ENCODE results near the gene GPR150.

GPR150 gene

DNA sequence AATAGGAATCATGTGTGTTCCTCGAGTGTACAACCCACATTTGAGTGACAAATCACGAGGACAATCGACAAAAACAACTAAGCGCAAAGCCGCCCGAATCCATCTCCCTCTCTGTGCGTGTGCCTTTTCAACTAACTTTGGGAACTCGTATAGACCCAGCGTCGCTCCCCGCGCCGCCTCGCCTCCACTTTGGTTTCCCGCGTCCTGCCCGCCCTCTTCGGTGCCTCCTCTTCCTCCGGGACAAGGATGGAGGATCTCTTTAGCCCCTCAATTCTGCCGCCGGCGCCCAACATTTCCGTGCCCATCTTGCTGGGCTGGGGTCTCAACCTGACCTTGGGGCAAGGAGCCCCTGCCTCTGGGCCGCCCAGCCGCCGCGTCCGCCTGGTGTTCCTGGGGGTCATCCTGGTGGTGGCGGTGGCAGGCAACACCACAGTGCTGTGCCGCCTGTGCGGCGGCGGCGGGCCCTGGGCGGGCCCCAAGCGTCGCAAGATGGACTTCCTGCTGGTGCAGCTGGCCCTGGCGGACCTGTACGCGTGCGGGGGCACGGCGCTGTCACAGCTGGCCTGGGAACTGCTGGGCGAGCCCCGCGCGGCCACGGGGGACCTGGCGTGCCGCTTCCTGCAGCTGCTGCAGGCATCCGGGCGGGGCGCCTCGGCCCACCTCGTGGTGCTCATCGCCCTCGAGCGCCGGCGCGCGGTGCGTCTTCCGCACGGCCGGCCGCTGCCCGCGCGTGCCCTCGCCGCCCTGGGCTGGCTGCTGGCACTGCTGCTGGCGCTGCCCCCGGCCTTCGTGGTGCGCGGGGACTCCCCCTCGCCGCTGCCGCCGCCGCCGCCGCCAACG is at the start of gene GPR150:
Gene GPR150 (plus strand): TSS at position 58 of the 840 bp plus-strand sequence. CDS start 189 bp downstream, at position 247.
- peak; percentile 45 for DNase-seq (ENCODE audit: low read depth)

DNA sequence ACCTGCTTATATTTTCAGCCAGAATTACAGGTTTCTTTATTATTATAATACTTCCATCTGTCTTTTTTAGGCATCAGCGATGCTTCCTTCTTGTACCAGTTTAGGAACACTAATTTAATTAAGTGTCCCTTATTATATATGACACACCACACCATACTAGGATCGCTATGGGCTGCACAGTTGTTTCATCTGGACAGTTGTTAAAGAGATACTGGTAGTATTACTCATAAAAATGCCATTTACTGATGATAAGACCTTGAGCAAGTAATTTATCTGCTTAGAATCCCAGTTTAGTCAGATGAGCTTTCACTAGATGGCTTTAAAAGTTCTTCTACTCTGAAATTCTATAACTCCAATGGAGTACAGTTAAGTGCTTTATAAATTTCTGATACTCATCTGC is 47.9 kb upstream of the GPR150 start:
- DNase-seq (ENCODE audit: low read depth) = no peak

DNA sequence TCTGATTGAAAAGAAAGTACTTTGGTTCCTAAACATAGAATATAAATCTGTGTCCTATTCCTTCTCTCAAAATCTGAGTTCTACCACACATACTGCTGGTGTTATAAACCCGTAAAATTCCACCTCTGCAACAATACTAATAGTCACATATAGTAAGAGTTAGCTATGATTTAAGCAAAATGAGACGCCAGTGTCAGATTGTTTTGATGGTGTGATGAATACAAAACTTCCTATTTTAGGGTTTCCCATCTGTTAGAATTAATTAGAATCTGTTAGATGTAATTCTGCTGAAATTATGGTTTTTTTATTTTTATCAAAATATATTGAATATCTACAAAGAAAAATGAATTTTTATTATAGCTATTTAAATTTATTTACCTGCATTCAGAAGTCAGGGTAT is 38.3 kb upstream of the GPR150 start:
- no peak for DNase-seq (ENCODE audit: low read depth)

DNA sequence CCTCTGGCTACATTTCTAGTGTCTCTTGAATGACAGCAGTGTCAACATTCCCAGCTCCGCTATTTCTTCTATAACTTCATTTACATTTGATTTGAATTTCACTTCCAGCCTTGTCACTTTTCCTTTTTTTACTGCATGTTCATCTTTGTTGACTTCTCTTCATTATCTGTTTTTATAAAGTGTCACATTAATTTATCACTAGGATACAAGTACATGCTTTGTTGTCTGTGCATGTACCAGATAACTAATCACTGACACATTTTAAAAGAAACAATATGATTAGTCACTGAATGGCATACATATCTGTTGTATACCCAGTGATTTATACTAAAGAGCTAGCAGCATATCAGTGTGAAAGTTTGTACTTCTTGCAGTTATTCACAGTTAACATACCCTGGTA is 35.9 kb upstream of the GPR150 start:
- DNase-seq (ENCODE audit: low read depth) = no peak

DNA sequence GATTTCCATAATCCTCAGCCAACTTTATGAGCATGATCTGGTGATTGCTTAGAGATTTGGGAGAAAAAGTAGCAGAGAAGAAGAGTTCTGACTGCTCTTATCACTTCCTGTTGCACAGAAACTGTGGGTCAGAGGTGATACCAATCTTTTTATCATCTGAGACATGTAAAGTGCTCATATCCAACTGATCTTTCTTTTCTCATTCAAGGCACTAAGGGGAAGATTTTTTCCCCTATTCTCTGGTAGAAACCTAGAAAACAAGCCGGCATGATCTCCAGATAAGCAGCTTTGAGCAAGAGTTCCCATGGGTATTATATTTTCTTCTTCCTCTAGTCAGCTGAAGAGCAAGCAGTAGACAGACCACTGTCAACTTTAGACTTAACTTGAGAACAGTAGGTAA is 29.0 kb upstream of the GPR150 start:
- no peak for DNase-seq (ENCODE audit: low read depth)

DNA sequence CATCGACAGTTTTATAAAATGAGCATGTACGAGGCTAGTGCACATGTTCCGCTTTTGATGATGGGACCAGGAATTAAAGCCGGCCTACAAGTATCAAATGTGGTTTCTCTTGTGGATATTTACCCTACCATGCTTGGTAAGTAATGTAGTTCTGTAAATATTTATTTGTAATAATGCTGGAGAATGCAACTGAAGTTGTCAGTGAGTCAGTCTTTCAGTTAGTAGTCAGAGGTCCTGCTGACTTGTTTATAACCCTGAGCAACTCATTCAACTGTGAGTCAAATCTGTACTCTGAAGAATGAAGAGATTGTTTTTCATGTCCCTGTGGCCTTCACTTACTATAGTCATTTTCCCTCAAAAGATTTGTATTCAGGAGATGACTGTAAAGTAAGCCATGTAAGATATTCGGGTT is 28.4 kb upstream of the GPR150 start:
- no peak for DNase-seq (ENCODE audit: low read depth)

DNA sequence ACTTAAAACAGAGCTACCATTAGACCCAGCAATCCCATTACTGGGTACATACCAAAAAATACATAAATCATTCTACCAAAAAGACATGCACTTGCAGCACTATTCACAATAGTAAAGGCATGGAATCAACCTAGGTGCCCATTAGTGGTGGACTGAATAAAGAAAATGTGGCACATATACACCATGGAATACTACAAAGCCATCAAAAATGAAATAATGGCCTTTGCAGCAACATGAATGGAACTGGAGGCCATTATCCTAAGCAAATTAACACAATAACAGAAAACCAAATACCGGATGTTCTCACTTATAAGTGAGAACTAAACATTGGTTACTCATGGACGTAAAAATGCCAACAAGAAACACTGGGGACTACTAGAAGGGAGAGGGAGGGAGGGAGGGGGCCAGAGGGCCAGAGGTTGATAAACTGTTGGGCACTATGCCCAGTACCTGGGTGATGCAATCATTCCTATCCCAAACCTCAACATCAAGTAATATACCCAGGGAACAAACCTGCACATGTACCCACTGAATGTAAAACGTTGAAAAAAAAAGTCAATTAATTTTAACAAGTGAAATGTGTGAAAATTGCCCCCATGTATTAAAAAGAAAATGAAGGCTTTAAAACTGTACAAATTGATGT is 24.5 kb upstream of the GPR150 start:
- DNase-seq (ENCODE audit: low read depth) = no peak

DNA sequence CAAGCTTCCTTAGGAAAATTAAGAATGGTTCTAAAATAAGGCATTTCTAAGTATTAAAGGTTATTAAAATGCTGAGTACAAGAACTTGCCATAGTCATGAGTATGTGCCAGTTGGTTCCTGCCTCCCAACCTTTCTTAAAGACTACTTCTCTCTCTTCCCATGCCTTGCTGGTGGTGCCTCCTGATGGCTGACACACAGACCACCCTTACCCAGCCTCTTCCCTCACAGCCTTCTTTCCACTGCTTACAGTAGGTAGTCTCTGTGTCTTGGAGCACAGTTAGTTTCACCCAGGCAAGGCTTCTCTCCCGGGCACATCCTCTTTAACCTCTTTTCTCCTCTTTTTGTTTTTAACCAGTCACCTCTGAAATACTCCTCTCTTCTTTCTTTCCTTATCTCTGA is 20.6 kb upstream of the GPR150 start:
- DNase-seq (ENCODE audit: low read depth) = no peak

DNA sequence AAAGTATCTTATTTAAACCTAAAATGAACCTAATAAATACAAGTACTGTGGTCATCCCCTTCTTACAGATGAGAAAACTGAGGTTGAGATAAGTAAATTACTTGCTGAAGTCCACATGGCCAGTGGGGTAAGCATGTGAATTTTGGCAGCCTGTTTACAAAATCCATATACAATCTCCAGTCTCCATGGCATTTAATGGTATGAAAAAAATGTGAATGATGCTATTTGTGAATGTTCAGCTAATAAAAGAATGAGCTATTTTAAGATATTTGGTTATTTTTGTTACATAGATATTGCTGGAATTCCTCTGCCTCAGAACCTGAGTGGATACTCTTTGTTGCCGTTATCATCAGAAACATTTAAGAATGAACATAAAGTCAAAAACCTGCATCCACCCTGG is 19.3 kb upstream of the GPR150 start:
- DNase-seq (ENCODE audit: low read depth) = no peak

DNA sequence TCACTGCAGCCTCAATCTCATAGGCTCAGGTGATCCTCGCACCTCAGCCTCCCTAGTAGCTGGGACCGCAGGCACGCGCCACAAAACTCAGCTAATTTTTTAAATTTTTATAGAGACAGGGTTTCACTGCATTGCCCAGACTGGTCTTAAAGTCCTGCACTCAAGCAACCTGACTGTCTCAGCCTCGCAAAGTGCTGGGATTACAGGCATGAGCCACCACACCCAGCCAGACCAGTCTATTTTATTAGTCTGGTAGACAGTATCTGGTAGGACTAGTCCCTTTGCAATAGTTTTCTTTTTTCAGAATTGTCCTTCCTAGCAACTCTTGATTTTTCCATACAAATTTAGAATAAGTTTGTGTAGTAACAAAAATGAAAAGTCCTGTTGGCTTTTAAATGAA is 14.1 kb upstream of the GPR150 start:
- no peak for DNase-seq (ENCODE audit: low read depth)

DNA sequence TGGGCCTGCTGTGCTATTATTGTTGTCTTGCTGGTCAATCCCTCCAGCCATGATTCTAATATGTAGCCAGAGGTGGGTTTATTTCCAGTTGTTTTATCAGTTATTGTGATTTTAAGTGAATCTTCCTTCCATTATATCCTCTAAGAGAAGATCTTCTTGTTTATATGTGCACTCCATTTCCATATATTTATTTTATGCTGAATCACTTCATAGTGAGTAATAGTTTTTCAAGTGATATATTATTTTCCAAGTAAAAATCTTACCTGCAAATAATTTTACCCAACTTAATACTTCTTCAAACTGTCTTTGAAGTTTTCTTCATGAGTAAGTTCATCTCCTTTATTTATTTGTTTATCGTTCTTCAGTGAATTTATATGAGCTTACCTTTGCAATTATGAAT is 13.5 kb upstream of the GPR150 start:
- DNase-seq (ENCODE audit: low read depth) = no peak

DNA sequence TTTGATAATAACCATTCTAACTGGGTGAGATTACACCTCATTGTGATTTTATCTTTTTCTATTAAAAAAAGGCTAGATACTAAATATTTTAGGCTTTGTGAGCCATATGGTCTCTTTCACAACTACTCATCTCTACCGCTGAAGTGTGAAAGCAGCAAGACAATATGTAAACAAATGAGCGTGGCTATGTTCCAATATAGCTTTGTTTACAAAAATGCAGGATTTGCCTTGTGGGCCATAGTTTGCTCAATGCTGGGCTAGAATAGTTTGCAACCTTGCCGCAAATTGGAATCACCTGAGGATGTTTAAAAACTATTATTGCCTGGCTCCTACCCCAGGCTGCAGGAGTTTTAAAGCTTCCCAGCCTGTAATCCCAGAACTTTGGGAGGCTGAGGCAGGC is 10.2 kb upstream of the GPR150 start:
- DNase-seq (ENCODE audit: low read depth) = no peak

DNA sequence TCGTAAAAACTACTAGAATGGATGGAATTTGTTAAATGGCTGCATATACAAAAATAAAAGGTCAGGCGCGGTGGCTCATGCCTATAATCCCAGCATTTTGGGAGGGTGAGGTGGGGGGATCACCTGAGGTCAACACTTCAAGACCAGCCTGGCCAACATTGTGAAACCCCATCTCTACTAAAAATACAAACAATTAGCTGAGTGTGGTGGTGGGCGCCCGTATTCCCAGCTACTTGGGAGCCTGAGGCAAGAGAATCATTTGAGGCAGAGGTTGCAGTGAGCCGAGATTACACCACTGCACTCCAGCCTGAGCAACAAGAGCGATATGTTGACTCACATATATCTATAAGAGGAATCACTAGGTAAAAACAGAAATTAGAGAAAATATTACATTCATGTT is 9.3 kb upstream of the GPR150 start:
- no peak for DNase-seq (ENCODE audit: low read depth)

DNA sequence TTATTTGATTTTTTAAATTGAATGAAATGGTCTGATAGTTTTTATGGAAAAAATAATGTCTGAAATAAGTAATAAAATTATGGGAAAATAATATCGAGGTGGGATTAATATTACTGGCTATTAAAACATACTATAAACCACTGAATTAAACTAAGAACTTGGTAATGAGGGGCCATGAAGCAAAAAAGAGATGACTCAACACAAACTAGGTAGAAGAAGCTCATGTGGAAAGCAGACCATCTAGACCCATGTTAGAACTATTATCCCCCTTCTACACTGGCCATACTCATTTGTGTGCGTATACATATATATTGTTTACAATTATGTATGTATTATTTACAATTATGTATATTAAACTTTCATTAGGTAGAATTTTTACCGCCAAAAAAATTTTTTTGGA is 8.5 kb upstream of the GPR150 start:
- no peak for DNase-seq (ENCODE audit: low read depth)

DNA sequence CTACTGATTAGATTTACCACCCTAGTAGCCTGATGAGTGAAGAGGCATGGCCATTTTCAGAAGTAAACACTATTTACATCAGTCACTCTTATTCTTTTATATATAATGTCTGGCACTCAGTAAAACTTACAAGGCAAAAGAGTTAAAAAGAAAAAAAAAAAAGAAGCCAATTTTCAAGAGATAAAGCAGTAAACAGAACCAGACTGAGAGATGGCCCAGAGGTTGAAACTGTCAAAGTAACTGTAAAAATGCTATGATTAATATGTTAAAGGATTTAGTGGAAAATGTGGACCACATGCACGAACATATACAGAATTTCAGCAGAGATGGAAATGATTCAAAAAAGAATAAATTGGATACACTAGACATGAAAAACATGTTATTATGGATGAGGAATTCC is 6.4 kb upstream of the GPR150 start:
- DNase-seq (ENCODE audit: low read depth) = no peak

DNA sequence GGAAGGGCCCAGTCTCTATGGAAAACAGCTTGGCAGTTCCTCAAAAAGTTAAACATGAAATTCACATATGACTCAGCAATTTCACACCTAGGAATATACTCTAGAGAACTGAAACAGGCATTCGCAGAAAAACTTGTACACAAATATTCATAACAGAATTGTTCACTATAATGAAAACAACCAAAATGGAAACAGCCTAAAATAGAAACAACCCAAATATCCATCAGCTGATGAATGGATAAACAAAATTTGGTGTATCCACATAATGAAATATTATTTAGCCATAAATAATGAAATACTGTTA is 4.8 kb upstream of the GPR150 start:
- DNase-seq (ENCODE audit: low read depth) = no peak

DNA sequence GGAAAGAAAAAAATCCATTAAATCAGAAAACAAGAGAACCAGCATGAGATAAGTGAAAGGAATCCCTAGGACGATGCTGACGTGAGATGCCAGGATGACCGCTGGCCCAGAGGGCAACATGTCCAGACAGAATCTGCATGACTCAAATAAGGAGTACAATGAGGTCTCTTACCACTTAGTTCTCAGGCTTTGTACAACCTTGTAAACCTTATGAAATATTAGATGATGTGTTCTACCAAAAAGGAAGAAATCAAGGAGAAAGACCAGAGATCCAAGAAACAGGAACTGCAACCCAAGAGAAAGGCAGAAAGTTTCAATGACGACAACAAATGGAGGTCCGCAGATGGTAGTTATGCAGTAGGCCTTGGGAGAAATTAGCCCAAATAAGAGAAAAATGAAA is 2.8 kb upstream of the GPR150 start:
- no peak for DNase-seq (ENCODE audit: low read depth)

DNA sequence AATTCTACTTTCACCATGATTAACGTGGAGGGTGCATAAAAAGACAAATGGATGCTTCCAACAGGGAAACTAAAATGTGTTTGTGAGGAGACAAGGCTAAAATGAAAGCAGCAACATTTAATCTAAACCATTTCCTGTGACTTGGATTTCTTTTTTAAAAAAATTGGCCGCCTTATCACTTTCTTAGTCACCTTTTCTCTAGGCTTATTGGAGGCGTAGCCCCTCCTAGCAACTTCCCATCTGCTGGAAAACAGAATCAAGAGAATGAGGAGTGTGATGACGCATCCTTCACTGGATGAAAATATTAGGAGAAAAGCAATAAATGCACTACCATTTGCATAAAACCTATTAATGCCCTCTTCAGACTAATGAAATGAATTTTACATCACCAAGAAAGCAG is 791 bp upstream of the GPR150 start:
- no peak for DNase-seq (ENCODE audit: low read depth)

DNA sequence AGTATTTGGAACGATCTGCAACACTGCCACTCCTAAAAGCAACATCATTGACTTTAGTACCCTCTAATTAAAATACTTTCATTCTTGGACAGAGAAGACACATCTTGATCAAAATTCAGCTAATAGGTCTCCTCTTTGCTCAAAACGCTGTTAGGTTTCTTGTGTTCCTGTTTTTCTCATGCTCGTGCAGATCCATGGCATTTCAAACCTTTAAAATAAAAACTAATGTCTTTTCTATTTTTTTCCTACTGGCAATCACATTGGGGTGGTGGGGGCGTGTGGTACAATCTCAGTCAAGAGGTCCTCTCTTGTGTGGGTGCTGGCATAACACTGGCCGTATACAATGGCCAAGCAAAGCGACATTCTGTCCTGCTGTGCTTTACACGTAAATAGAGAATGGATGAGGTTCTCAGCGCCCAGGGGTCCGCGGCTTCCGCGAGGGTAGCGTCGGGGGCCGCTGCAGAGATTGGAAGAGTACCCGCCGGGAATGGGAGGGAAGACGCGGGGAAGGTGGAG is 315 bp upstream of the GPR150 start:
- DNase-seq (ENCODE audit: low read depth) = no peak

DNA sequence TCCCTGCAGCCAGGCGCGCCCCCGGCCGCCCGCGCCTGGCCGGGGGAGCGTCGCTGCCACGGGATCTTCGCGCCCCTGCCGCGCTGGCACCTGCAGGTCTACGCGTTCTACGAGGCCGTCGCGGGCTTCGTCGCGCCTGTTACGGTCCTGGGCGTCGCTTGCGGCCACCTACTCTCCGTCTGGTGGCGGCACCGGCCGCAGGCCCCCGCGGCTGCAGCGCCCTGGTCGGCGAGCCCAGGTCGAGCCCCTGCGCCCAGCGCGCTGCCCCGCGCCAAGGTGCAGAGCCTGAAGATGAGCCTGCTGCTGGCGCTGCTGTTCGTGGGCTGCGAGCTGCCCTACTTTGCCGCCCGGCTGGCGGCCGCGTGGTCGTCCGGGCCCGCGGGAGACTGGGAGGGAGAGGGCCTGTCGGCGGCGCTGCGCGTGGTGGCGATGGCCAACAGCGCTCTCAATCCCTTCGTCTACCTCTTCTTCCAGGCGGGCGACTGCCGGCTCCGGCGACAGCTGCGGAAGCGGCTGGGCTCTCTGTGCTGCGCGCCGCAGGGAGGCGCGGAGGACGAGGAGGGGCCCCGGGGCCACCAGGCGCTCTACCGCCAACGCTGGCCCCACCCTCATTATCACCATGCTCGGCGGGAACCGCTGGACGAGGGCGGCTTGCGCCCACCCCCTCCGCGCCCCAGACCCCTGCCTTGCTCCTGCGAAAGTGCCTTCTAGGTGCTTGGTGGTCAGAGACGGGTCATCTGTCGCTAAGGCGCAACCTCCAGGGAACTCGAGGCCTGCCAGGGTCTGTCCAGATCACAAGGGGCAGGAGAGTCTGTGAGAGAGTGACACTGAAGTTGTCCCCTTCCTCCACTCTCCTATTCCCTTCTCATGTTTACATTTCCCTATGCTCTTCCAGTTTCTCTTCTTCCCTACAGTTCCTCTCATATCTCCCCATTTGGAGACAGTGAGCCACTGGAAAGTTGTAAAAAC is 1.3 kb downstream of the GPR150 start:
- DNase-seq (ENCODE audit: low read depth) = no peak

DNA sequence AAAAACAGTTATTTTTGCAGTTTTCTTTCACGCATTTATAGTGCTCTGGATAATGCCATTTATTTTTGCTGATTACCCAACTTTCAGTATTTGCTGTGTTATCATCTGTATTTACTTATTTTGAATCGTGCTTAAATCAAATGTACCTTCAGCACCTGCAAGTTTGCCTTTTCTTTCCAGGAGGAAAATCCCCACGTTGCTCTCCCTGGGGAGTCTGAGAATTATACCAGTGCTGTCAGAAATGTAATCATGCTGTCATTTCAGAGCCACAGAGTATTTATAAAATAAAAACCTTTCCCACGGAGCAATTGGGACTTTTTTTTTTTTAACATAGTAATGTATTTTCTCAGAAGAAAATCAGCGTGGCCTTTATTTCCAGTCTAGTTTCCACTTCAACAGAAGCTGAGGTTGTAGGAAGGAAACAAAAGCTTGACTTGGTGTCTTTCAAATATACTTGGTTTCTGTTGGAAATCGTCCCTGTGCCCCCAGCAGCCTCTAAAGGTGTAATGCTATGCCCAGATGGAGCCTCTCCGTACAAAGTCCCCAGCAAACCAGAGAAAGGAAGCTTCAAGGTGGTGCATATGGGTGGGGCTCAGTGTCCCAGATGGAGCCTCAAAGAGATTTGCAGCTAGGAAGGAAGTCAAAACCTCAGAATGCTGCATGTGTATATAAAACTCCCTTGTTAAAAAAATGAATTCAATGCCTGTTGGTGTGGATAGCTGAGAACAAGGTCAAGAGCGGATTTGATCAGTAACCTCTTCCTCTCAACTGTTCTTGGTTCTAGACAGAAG is 2.1 kb downstream of the GPR150 start:
- DNase-seq (ENCODE audit: low read depth) = no peak

DNA sequence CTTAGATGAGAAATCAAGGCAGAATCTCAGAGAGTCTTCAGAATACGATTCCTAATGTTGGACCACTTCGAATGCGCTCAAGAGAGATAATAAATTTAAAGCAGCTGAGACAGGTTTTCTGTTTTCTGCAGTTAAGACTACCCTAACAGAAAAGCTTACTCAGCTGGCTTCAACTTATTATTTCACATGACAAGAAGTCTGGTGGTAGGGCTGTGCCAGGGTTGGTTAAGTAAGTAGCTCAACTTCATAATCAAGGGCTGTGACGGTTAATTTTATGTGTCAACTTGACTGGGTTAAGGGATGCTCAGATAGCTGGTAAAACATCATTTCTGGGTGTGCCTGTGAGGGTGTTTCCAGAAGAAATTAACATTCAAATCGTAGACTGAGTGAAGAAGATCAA is 3.8 kb downstream of the GPR150 start:
- DNase-seq (ENCODE audit: low read depth) = no peak
